HEK293T (cell line): ENCODE measurements around the gene TRIM24.

Source experiments
- ARNT ChIP-seq: fragments of 450-650 bp; IDR thresholded peaks from 2 replicates; pipeline ENCODE4 v1.6.1; 2017; ENCODE audit warnings: mild to moderate bottlenecking
- BHLHE40 ChIP-seq: fragments of 450-650 bp; IDR thresholded peaks from 2 replicates; pipeline ENCODE4 v1.6.1; 2016; ENCODE audit warnings: mild to moderate bottlenecking, moderate library complexity, borderline replicate concordance
- ELF4 ChIP-seq: fragments of 450-650 bp; IDR thresholded peaks from 2 replicates; pipeline ENCODE4 v1.6.1; 2017; ENCODE audit warnings: antibody characterized with exemption
- FOXA1 ChIP-seq: fragments of 450-650 bp; IDR thresholded peaks from 2 replicates; pipeline ENCODE4 v1.6.1; 2016; ENCODE audit warnings: mild to moderate bottlenecking
- FOXK2 ChIP-seq: fragments of 450-650 bp; IDR thresholded peaks from 2 replicates; pipeline ENCODE4 v1.6.1; 2016; ENCODE audit warnings: mild to moderate bottlenecking
- FOXM1 ChIP-seq: fragments of 450-650 bp; IDR thresholded peaks from 2 replicates; pipeline ENCODE4 v1.6.1; 2017; ENCODE audit warnings: mild to moderate bottlenecking, borderline replicate concordance
- HDGF ChIP-seq: fragments of 450-650 bp; IDR thresholded peaks from 2 replicates; pipeline ENCODE4 v1.6.1; 2017; ENCODE audit warnings: antibody characterized with exemption, borderline replicate concordance
- L3MBTL2 ChIP-seq: fragments of 450-650 bp; conservative IDR thresholded peaks from 2 replicates; pipeline ENCODE4 v1.6.1; 2016; ENCODE audit warnings: mild to moderate bottlenecking
- LEF1 ChIP-seq: fragments of 450-650 bp; IDR thresholded peaks from 2 replicates; pipeline ENCODE4 v1.6.1; 2017; ENCODE audit warnings: mild to moderate bottlenecking, borderline replicate concordance
- NFRKB ChIP-seq: fragments of 450-650 bp; IDR thresholded peaks from 2 replicates; pipeline ENCODE4 v1.6.1; 2016; ENCODE audit warnings: mild to moderate bottlenecking, moderate library complexity
- SP1 ChIP-seq: fragments of 450-650 bp; IDR thresholded peaks from 2 replicates; pipeline ENCODE4 v1.6.1; 2017
- SUZ12 ChIP-seq: fragments of 450-650 bp; IDR thresholded peaks from 2 replicates; pipeline ENCODE4 v1.6.1; 2016; ENCODE audit warnings: mild to moderate bottlenecking
- TARDBP ChIP-seq: fragments of 450-650 bp; IDR thresholded peaks from 2 replicates; pipeline ENCODE4 v1.6.1; 2016
- ZNF384 ChIP-seq: fragments of 450-650 bp; IDR thresholded peaks from 2 replicates; pipeline ENCODE4 v1.6.1; 2016

GRCh38 chr7:138499340-138499739 lies 39.3 kb downstream of the TRIM24 start:
- TF ChIP-seq ZNF384 (no peak), FOXM1 (no peak), TARDBP (no peak), BHLHE40 (no peak), FOXA1 (no peak), SP1 (no peak), SUZ12 (no peak), LEF1 (no peak), HDGF (no peak), FOXK2 (no peak), ELF4 (no peak), ARNT (no peak), L3MBTL2 (no peak), NFRKB (no peak)
